Urothelium cell line (cell line): ENCODE measurements around the gene MAGEB1.

ENCODE experiments used
- DNase-seq: peaks from one replicate; pipeline ENCODE4 v3.0.0; 2011; ENCODE audit warnings: low spot score, mixed read lengths
- FAIRE-seq: peaks from 2 replicates; lab custom pipeline; 2011; peaks lifted over from hg19 to GRCh38; lab: Jason Lieb, UNC

Gene MAGEB1, protein sequence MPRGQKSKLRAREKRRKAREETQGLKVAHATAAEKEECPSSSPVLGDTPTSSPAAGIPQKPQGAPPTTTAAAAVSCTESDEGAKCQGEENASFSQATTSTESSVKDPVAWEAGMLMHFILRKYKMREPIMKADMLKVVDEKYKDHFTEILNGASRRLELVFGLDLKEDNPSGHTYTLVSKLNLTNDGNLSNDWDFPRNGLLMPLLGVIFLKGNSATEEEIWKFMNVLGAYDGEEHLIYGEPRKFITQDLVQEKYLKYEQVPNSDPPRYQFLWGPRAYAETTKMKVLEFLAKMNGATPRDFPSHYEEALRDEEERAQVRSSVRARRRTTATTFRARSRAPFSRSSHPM

GRCh38 chrX:30246769-30247489, at the start of gene MAGEB1:
MAGEB1 (plus strand) TSS chrX:30247146; CDS start chrX:30250494, 3,348 bp downstream.
- DNase-seq (no peak), FAIRE-seq (no peak)

DNA sequence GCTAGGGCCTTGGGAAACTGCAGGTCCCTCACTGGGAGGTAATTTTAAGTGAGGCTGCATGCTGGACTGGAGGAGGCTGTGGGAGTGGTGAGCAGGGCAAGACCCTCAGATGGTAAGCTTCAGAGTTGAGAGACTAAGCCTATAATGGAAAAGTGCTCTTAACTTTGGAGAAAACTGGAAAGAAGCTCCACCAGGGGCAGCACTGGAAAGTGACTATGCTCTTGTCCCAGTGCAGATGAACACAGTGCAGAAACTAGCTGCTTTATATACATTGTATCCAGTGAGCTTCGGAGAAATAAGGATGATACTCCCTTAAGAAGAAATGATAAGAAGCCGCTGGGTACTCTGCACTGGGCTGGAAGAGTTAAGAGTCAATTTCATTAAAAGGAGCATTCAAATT, 34.8 kb upstream of the MAGEB1 start:
- FAIRE-seq (no peak), DNase-seq (no peak)

GRCh38 chrX:30215357-30215843, 31.5 kb upstream of the MAGEB1 start, which contains the start of gene MAGEB2:
MAGEB2 (plus strand) TSS chrX:30215563; CDS start chrX:30218581, 3,018 bp downstream.
- FAIRE-seq (no peak), DNase-seq (peak; percentile 76)

GRCh38 chrX:30217465-30217864, 29.5 kb upstream of the MAGEB1 start:
- no peak for FAIRE-seq

GRCh38 chrX:30219372-30219771, 27.6 kb upstream of the MAGEB1 start:
- FAIRE-seq (no peak), DNase-seq (no peak)

More at GRCh38 chrX:30217465-30217864, 29.5 kb upstream of the MAGEB1 start:
- no peak for DNase-seq

- DNase-seq (no peak), FAIRE-seq (no peak)
These were observed 26.3 kb upstream of the MAGEB1 start for GRCh38 chrX:30220661-30221060.

GRCh38 chrX:30224536-30224935, 22.4 kb upstream of the MAGEB1 start:
- FAIRE-seq (no peak), DNase-seq (no peak)

GRCh38 chrX:30228526-30228925, 18.4 kb upstream of the MAGEB1 start:
- FAIRE-seq = no peak
- DNase-seq = no peak

DNA sequence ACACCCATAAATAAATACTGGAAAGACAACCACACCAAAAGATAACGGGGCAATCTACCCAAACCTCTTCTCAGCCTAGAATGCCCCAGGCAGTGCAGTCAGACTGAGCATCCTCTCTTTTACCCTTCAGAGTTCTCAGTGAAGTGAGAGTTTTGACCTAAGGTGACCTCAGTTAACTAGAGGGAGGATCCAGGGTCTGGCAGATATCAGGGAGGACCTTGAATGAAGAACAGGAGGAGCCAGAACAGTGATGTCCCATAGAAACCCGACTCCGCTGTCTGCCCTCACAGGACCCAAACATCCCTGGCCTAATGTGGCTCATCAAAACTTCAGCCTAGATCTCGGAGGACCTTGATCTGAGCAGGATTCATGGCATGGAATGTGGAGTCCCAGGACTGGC, 16.6 kb upstream of the MAGEB1 start, which contains the start of gene MAGEB3:
Gene MAGEB3 (plus strand): TSS at position 263 of the 400 bp plus-strand sequence. CDS start 5,268 bp downstream, outside the sequence.
- no peak for FAIRE-seq
- DNase-seq = no peak

DNA sequence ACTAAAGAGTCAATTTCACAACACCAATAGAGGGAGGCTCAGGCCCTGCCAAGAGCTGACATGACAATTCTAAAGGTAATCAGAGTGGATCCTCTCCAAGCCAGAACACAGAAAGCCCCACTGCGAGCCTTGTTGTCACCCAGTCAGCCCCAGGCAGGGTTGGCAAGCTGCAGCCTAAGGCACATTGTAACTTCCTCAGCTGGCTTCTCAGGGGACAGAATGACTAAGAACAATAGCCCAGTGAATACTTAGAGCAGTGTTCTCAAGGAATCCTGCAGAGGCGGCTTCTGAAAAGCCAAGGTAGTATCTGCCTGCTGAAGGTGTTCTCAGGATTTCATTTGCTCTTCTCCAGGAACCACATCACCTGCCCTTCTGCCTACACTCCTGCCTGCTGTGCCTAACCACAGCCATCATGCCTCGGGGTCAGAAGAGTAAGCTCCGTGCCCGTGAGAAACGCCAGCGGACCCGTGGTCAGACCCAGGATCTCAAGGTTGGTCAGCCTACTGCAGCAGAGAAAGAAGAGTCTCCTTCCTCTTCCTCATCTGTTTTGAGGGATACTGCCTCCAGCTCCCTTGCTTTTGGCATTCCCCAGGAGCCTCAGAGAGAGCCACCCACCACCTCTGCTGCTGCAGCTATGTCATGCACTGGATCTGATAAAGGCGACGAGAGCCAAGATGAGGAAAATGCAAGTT, 5.1 kb upstream of the MAGEB1 start, which contains the start of gene MAGEB4:
Gene MAGEB4 (plus strand): TSS at position 277 of the 692 bp plus-strand sequence. CDS start 136 bp downstream, at position 413.
- no peak for DNase-seq
- no peak for FAIRE-seq

DNA sequence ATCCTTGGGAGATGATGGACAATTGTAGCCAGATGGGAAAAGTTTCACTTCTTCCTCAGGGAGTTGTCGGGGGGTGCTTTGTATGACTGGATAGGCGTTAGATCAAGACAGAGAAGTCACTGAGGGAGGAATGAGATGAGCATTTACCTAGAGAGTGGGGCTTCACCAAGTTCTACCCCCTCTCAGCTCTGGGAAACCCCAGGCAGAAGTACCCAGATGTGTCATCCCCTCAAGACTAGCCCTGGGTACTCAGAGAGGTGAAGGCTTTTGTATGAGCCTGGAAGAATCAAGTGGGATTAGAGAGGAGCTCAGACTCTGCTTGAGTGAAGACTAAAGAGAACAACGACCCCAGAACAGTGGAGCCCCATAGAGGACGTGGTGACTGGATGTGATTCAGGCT, 1.9 kb downstream of the MAGEB1 start:
- FAIRE-seq = no peak
- no peak for DNase-seq

DNA sequence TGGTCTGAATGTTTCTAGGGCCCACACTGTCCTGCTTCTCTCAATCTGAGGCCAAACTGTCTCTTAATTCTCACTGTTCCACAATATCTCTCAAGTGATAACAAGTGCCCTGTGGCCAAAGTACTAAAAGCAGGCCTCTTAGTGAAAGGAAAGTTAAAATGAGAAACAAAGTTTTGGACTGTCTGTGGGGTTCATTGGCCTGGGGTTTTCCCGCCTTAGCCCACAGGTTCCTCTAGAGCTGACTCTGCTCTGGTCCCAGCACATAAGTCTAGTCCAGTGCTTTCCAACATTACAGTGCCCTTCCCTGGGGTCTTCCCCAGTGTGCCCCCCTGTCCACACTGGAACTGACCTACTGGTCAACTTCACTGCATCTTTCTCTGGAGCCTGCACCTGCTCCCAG, 6.3 kb downstream of the MAGEB1 start:
- DNase-seq (no peak), FAIRE-seq (no peak)

GRCh38 chrX:30259927-30260326, 13.0 kb downstream of the MAGEB1 start:
- no peak for FAIRE-seq
- no peak for DNase-seq

- FAIRE-seq = no peak
These were observed 14.1 kb downstream of the MAGEB1 start for GRCh38 chrX:30261012-30261411.

DNA sequence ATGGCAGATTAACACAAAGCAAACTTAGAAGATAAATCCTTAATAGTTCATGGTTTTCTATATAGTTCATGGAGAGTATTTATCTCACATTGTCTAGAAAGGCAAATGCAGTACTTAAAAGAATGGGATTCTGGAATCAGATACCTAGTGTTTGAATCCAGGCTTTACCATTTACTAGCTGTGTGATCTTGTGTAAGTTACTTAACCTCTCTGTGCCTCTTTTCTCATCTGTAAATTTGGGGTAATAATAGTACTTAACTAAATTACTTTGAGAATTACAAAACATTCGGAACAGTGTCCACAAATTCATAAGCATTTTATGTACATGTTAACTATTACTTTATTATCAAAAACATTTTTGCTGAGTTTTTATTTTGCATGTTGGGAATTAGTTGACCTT, 15.8 kb downstream of the MAGEB1 start:
- no peak for FAIRE-seq
- no peak for DNase-seq

More at GRCh38 chrX:30261012-30261411, 14.1 kb downstream of the MAGEB1 start:
- no peak for DNase-seq

DNA sequence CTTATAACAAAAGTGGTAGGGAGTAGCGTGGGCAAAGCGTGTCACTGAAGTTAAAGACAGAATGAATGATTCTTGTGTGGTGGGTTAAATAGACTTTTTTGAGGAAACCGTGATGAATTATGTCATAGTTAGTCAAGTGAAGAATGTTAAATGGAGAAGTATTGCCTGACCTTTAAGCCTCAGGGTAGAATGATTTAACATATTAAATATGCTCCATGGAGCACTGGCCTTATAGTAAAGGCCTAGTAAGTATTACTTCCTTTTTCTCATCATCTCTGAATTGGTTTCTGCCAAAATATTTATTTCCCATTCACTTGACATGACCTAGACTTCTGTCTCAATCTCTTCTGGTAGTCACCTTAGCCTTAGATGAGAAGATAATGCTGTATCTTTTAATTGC, 23.7 kb downstream of the MAGEB1 start:
- FAIRE-seq (no peak), DNase-seq (no peak)

DNA sequence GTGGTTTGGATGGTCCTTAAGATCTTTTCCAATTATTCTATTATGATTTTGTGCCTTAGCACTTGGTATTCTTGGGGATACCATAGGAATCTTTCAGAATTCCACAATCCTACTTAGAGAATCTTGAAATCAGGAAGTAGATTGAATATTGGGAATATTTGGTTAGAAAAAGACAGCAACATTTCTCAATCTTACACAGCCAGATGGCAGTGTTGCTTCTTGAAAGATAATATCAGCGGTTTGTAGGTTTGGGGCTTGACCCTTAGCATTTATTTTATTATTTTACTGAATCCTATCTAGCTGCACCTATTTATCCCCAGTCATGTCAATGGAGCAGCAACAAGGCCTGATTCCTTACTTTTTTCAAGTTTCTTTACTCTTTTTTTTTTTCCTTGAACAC, 28.6 kb downstream of the MAGEB1 start:
- no peak for FAIRE-seq
- DNase-seq = peak; percentile 0

- FAIRE-seq = no peak
- DNase-seq = no peak
These were observed 31.4 kb downstream of the MAGEB1 start for GRCh38 chrX:30278365-30278764.

DNA sequence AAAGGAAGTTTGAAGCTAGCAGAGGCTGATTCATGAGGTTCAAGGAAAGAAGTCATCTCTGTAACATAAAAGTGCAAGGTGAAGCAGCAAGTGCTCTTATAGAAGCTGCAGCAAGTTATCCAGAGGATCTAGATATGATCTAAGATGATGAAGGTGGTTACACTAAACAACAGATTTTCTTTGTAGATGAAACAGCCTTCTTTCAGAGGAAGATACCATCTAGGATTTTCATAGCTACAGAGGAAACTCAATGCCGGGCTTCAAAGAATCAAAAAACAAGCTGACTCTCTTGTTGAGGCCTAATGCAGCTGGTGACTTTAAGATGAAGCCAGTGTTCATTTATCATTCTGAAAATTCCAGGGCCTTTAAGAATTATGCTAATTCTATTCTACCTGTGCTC, 33.5 kb downstream of the MAGEB1 start:
- DNase-seq (no peak), FAIRE-seq (no peak)

- no peak for FAIRE-seq
- no peak for DNase-seq
These were observed 35.6 kb downstream of the MAGEB1 start for GRCh38 chrX:30282527-30282926.
